HCT116 (cell line): ENCODE measurements around the gene AGBL1. TPM values are rescaled to one million over a fixed set of nuclear protein-coding genes. Genes with fewer than 3 reads are reported as not detected.

Experiments used
- ATAC-seq: fragments of 200-7000 bp; cut with Tn5 transposase; 2 replicates; pipeline ENCODE4 v1.9.1; 2020; ENCODE audit warnings: mild to moderate bottlenecking, moderate library complexity
- BruUV-seq: library from RNA; stranded (reverse); fragments of 400-500 nt; replicated peaks from 2 replicates; lab custom pipeline; 2021; lab: Mats Ljungman, UMichigan
- CTCF ChIA-PET: fragments of 300-600 bp; sonication (Branson Sonifier 250); formaldehyde crosslinking; loops from one replicate; lab custom pipeline; 2021; ENCODE audit warnings: antibody characterized with exemption; lab: Charles Lee
- POLR2A ChIA-PET: fragments of 300-600, 350-600 bp; sonication (Branson Sonifier 250); formaldehyde crosslinking; loops from one replicate; lab custom pipeline; 2021; ENCODE audit warnings: antibody characterized with exemption; lab: Charles Lee
- RAD21 ChIA-PET, 2 experiments: fragments of 300-600 bp; sonication (Branson Sonifier 250); formaldehyde crosslinking; loops; one replicate each; lab custom pipeline; 2023; ENCODE audit warnings: low total read pairs in 2 of 2; ENCODE audit not compliant: uncharacterized antibody in 2 of 2, unreplicated experiment in 2 of 2, low non-redundant PET in 1 of 2; lab: Charles Lee
- DNase-seq: peaks from one replicate; pipeline ENCODE4 v3.0.0-alpha.2; 2010; ENCODE audit warnings: low read depth, low spot score
- H2AFZ ChIP-seq: fragments of 200-600 bp; shearing (Covaris generic), sonication (generic); 2 replicates; pipeline ENCODE4 v1.6.1; 2017; ENCODE audit warnings: low read depth, mixed run types, mixed read lengths, antibody characterized with exemption, low read length; ENCODE audit not compliant: poor library complexity, severe bottlenecking
- H3K27ac ChIP-seq: 2 replicates; pipeline ENCODE4 v1.5.1; 2012; ENCODE audit warnings: low read depth, low read length
- H3K27me3 ChIP-seq: fragments of 200-600 bp; sonication (generic); 2 replicates; pipeline ENCODE4 v1.6.1; 2016; ENCODE audit warnings: mixed run types, low read length, mixed read lengths; ENCODE audit not compliant: insufficient read depth
- H3K36me3 ChIP-seq, 2 experiments: fragments of 200-500 bp in 1 of 2; fragments of 200-600 bp in 1 of 2; sonication (Bioruptor generic) in 1 of 2; sonication (generic) in 1 of 2; 2 replicates each; pipeline versions ENCODE4 v1.5.1 to v1.6.1; 2014 to 2016; ENCODE audit warnings: low read length in 2 of 2, inconsistent platforms in 1 of 2, mixed read lengths in 1 of 2, mixed run types in 1 of 2; ENCODE audit not compliant: insufficient read depth in 2 of 2, control insufficient read depth in 1 of 2
- H3K4me1 ChIP-seq, 2 experiments: fragments of 200-600 bp in 1 of 2; sonication (generic) in 1 of 2; 2 replicates each; pipeline versions ENCODE4 v1.5.1 to v1.6.1; 2012 to 2017; ENCODE audit warnings: low read length in 2 of 2, inconsistent platforms in 1 of 2, mild to moderate bottlenecking in 1 of 2, mixed read lengths in 1 of 2, mixed run types in 1 of 2, moderate library complexity in 1 of 2; ENCODE audit not compliant: insufficient read depth in 2 of 2, control insufficient read depth in 1 of 2
- H3K4me2 ChIP-seq: fragments of 200-600 bp; sonication (generic); 2 replicates; pipeline ENCODE4 v1.6.1; 2017; ENCODE audit warnings: mixed run types, low read length, mixed read lengths
- H3K4me3 ChIP-seq, 2 experiments: fragments of 200-600 bp in 1 of 2; sonication (generic) in 1 of 2; replicated peaks in 1 of 2; 2 replicates each; pipeline ENCODE4 v1.5.1; 2011 to 2016; ENCODE audit warnings: low read length in 2 of 2, control low read depth in 1 of 2, low read depth in 1 of 2, mild to moderate bottlenecking in 1 of 2, mixed read lengths in 1 of 2, mixed run types in 1 of 2
- H3K79me2 ChIP-seq: fragments of 200-600 bp; sonication (generic); 2 replicates; pipeline ENCODE4 v1.6.1; 2017; ENCODE audit warnings: mild to moderate bottlenecking, mixed run types, low read length, moderate library complexity, mixed read lengths; ENCODE audit not compliant: insufficient read depth
- H3K9ac ChIP-seq: fragments of 200-600 bp; sonication (generic); 2 replicates; pipeline ENCODE4 v1.6.1; 2016; ENCODE audit warnings: low read length, mixed read lengths
- H3K9me2 ChIP-seq: fragments of 200-600 bp; sonication (generic), shearing (Covaris generic); 2 replicates; pipeline ENCODE4 v1.6.1; 2017; ENCODE audit warnings: mixed run types, mild to moderate bottlenecking, moderate library complexity; ENCODE audit not compliant: insufficient read depth
- H3K9me3 ChIP-seq, 2 experiments: fragments of 200-500 bp in 1 of 2; fragments of 200-600 bp in 1 of 2; sonication (Bioruptor generic) in 1 of 2; sonication (generic) in 1 of 2; 2 replicates each; pipeline ENCODE4 v1.6.1; 2014 to 2017; ENCODE audit warnings: low read length in 2 of 2, mixed read lengths in 2 of 2, inconsistent platforms in 1 of 2, low read depth in 1 of 2, mild to moderate bottlenecking in 1 of 2, mixed run types in 1 of 2, moderate library complexity in 1 of 2; ENCODE audit not compliant: control insufficient read depth in 1 of 2, insufficient read depth in 1 of 2
- H4K20me1 ChIP-seq: fragments of 200-600 bp; sonication (generic), shearing (Covaris generic); 2 replicates; pipeline ENCODE4 v1.6.1; 2017; ENCODE audit warnings: mixed run types, mild to moderate bottlenecking, moderate library complexity; ENCODE audit not compliant: insufficient read depth
- CBX3 ChIP-seq: IDR thresholded peaks from 2 replicates; pipeline ENCODE4 v1.6.1; 2012; ENCODE audit warnings: low read depth
- CTCF ChIP-seq, 3 experiments: fragments of 200-600 bp in 1 of 3; sonication (generic) in 1 of 3; IDR thresholded peaks in 2 of 3; conservative IDR thresholded peaks in 1 of 3; 2 replicates each; pipeline ENCODE4 v1.5.1; 2012 to 2017; ENCODE audit warnings: low read depth in 2 of 3, low read length in 2 of 3, antibody characterized with exemption in 1 of 3, borderline replicate concordance in 1 of 3, control low read depth in 1 of 3, mild to moderate bottlenecking in 1 of 3, mixed read lengths in 1 of 3, mixed run types in 1 of 3, moderate library complexity in 1 of 3; ENCODE audit not compliant: insufficient read depth in 1 of 3
- EGR1 ChIP-seq: IDR thresholded peaks from 2 replicates; pipeline ENCODE4 v1.6.1; 2012; ENCODE audit warnings: low read depth
- EZH2 ChIP-seq: fragments of 200-600 bp; sonication (generic); IDR thresholded peaks from 2 replicates; pipeline ENCODE4 v1.6.1; 2017; ENCODE audit warnings: antibody characterized with exemption, mixed run types
- POLR2AphosphoS5 ChIP-seq: IDR thresholded peaks from 2 replicates; pipeline ENCODE4 v1.6.1; 2011; ENCODE audit warnings: mild to moderate bottlenecking, low read depth, low read length, moderate library complexity
- SIN3A ChIP-seq: IDR thresholded peaks from 2 replicates; pipeline ENCODE4 v1.6.1; 2012; ENCODE audit warnings: low read depth
- TCF7L2 ChIP-seq: IDR thresholded peaks from 2 replicates; pipeline ENCODE4 v1.7.0; 2011; ENCODE audit warnings: borderline replicate concordance, inconsistent platforms; ENCODE audit not compliant: insufficient read depth, insufficient read length; ENCODE audit errors: extremely low read depth
- YY1 ChIP-seq: IDR thresholded peaks from 2 replicates; pipeline ENCODE4 v1.6.1; 2011; ENCODE audit warnings: low read length, low read depth, moderate library complexity, mild to moderate bottlenecking; ENCODE audit not compliant: insufficient replicate concordance; ENCODE audit errors: extremely low read depth
- ZNF274 ChIP-seq: fragments of 200-500 bp; sonication (Bioruptor generic); IDR thresholded peaks from 2 replicates; pipeline ENCODE4 v1.6.1; 2014; ENCODE audit warnings: mild to moderate bottlenecking, low read depth, low read length, inconsistent platforms
- intact Hi-C: fragments of 100-400 bp; cut with micrococcal nuclease; formaldehyde crosslinking; loops from 2 replicates; pipeline ENCODE4 v1.10.0; 2022
- total RNA-seq: library from RNA; stranded (reverse); gene quantifications from one replicate; pipeline ENCODE4 v1.2.1, GENCODE V29; 2021; ENCODE audit not compliant: unreplicated experiment
- TF ChIP-seq, protein P1 (sequence below): IDR thresholded peaks from 2 replicates; pipeline ENCODE4 v1.6.1; 2012; ENCODE audit warnings: low read depth

AGBL1 gene
- total RNA-seq, 1 experiment from 2014 or later: not detected

- TF ChIP-seq, protein P1, sequence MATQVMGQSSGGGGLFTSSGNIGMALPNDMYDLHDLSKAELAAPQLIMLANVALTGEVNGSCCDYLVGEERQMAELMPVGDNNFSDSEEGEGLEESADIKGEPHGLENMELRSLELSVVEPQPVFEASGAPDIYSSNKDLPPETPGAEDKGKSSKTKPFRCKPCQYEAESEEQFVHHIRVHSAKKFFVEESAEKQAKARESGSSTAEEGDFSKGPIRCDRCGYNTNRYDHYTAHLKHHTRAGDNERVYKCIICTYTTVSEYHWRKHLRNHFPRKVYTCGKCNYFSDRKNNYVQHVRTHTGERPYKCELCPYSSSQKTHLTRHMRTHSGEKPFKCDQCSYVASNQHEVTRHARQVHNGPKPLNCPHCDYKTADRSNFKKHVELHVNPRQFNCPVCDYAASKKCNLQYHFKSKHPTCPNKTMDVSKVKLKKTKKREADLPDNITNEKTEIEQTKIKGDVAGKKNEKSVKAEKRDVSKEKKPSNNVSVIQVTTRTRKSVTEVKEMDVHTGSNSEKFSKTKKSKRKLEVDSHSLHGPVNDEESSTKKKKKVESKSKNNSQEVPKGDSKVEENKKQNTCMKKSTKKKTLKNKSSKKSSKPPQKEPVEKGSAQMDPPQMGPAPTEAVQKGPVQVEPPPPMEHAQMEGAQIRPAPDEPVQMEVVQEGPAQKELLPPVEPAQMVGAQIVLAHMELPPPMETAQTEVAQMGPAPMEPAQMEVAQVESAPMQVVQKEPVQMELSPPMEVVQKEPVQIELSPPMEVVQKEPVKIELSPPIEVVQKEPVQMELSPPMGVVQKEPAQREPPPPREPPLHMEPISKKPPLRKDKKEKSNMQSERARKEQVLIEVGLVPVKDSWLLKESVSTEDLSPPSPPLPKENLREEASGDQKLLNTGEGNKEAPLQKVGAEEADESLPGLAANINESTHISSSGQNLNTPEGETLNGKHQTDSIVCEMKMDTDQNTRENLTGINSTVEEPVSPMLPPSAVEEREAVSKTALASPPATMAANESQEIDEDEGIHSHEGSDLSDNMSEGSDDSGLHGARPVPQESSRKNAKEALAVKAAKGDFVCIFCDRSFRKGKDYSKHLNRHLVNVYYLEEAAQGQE: no peak
- no peak for TF ChIP-seq EGR1
Observed at GRCh38 chr15:86700864-86701610, 621.4 kb downstream of the AGBL1 start (continued).

DNA sequence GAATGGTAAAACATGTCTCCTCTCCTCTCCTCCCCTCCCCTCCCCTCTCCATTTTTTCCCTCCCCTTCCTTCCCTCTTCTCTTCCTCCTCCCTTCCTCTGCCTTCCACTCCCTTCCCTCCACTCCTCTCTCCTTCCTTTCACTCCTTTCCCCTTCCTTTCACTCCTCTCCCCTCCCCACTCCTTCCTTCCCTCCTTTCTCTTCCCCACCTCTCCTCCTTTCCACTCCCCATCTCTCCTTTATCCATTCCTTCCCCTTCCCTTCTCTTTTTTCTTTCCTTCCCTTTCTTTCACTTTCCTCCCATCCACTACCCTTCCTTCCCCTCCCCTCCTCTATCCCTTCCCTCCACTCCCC, 621.9 kb downstream of the AGBL1 start:
- Histone ChIP-seq H3K27me3 (no peaks in the 10 kb centered on the region), H3K4me1 (no peaks in the 10 kb centered on the region), H2AFZ (no peak overlapping the region), H3K27ac (no peak overlapping the region), H3K4me2 (no peak overlapping the region), H3K4me3 (no peak overlapping the region), H4K20me1 (no peaks in the 10 kb centered on the region), H3K36me3 (no peaks in the 10 kb centered on the region), H3K9me2 (no peaks in the 10 kb centered on the region), H3K9me3 (peaks cover 12 to 25% of the 10 kb centered on the region in 2 experiments; a peak in 2 of 4 replicates), H3K79me2 (no peaks in the 10 kb centered on the region), H3K9ac (no peak overlapping the region)
- DNase-seq: no peak
- ATAC-seq: no peak
- TF ChIP-seq EZH2 (no peak), ZNF274 (no peak), CBX3 (no peak), YY1 (no peak), EGR1 (no peak), SIN3A (no peak), POLR2AphosphoS5 (no peak), CTCF (IDR thresholded peaks at IDR 0.05 in 2 of 3, conservative IDR thresholded peaks at IDR 0.05 in 1 of 3; ENCODE audit: borderline replicate concordance in 1 of 3, insufficient read depth in 1 of 3, low read depth in 2 of 3, low read length in 2 of 3) (no peak), TCF7L2 (no peak)
- BruUV-seq: no TSS peak
- ChIA-PET RAD21 (no interaction called here), POLR2A (no interaction called here), CTCF (no interaction called here)
- intact Hi-C loops: no loop called here
